HCT116 (cell line): ENCODE data around the gene POLR1D. TPM values are rescaled to one million over a fixed set of nuclear protein-coding genes. Genes with fewer than 3 reads are reported as not detected.

Experiments used
- ATAC-seq: fragments of 200-7000 bp; cut with Tn5 transposase; 2 replicates; pipeline ENCODE4 v1.9.1; 2020; ENCODE audit warnings: mild to moderate bottlenecking, moderate library complexity
- BruUV-seq: library from RNA; stranded (reverse); fragments of 400-500 nt; replicated peaks from 2 replicates; lab custom pipeline; 2021; lab: Mats Ljungman, UMichigan
- CTCF ChIA-PET: fragments of 300-600 bp; sonication (Branson Sonifier 250); formaldehyde crosslinking; loops from one replicate; lab custom pipeline; 2021; ENCODE audit warnings: antibody characterized with exemption; lab: Charles Lee
- POLR2A ChIA-PET: fragments of 300-600, 350-600 bp; sonication (Branson Sonifier 250); formaldehyde crosslinking; loops from one replicate; lab custom pipeline; 2021; ENCODE audit warnings: antibody characterized with exemption; lab: Charles Lee
- RAD21 ChIA-PET, 2 experiments: fragments of 300-600 bp; sonication (Branson Sonifier 250); formaldehyde crosslinking; loops; one replicate each; lab custom pipeline; 2023; ENCODE audit warnings: low total read pairs in 2 of 2; ENCODE audit not compliant: uncharacterized antibody in 2 of 2, unreplicated experiment in 2 of 2, low non-redundant PET in 1 of 2; lab: Charles Lee
- DNase-seq: peaks from one replicate; pipeline ENCODE4 v3.0.0-alpha.2; 2010; ENCODE audit warnings: low read depth, low spot score
- H2AFZ ChIP-seq: fragments of 200-600 bp; shearing (Covaris generic), sonication (generic); 2 replicates; pipeline ENCODE4 v1.6.1; 2017; ENCODE audit warnings: low read depth, mixed run types, mixed read lengths, antibody characterized with exemption, low read length; ENCODE audit not compliant: poor library complexity, severe bottlenecking
- H3K27ac ChIP-seq: 2 replicates; pipeline ENCODE4 v1.5.1; 2012; ENCODE audit warnings: low read depth, low read length
- H3K27me3 ChIP-seq: fragments of 200-600 bp; sonication (generic); 2 replicates; pipeline ENCODE4 v1.6.1; 2016; ENCODE audit warnings: mixed run types, low read length, mixed read lengths; ENCODE audit not compliant: insufficient read depth
- H3K36me3 ChIP-seq, 2 experiments: fragments of 200-500 bp in 1 of 2; fragments of 200-600 bp in 1 of 2; sonication (Bioruptor generic) in 1 of 2; sonication (generic) in 1 of 2; 2 replicates each; pipeline versions ENCODE4 v1.5.1 to v1.6.1; 2014 to 2016; ENCODE audit warnings: low read length in 2 of 2, inconsistent platforms in 1 of 2, mixed read lengths in 1 of 2, mixed run types in 1 of 2; ENCODE audit not compliant: insufficient read depth in 2 of 2, control insufficient read depth in 1 of 2
- H3K4me1 ChIP-seq, 2 experiments: fragments of 200-600 bp in 1 of 2; sonication (generic) in 1 of 2; 2 replicates each; pipeline versions ENCODE4 v1.5.1 to v1.6.1; 2012 to 2017; ENCODE audit warnings: low read length in 2 of 2, inconsistent platforms in 1 of 2, mild to moderate bottlenecking in 1 of 2, mixed read lengths in 1 of 2, mixed run types in 1 of 2, moderate library complexity in 1 of 2; ENCODE audit not compliant: insufficient read depth in 2 of 2, control insufficient read depth in 1 of 2
- H3K4me2 ChIP-seq: fragments of 200-600 bp; sonication (generic); 2 replicates; pipeline ENCODE4 v1.6.1; 2017; ENCODE audit warnings: mixed run types, low read length, mixed read lengths
- H3K4me3 ChIP-seq, 2 experiments: fragments of 200-600 bp in 1 of 2; sonication (generic) in 1 of 2; replicated peaks in 1 of 2; 2 replicates each; pipeline ENCODE4 v1.5.1; 2011 to 2016; ENCODE audit warnings: low read length in 2 of 2, control low read depth in 1 of 2, low read depth in 1 of 2, mild to moderate bottlenecking in 1 of 2, mixed read lengths in 1 of 2, mixed run types in 1 of 2
- H3K79me2 ChIP-seq: fragments of 200-600 bp; sonication (generic); 2 replicates; pipeline ENCODE4 v1.6.1; 2017; ENCODE audit warnings: mild to moderate bottlenecking, mixed run types, low read length, moderate library complexity, mixed read lengths; ENCODE audit not compliant: insufficient read depth
- H3K9ac ChIP-seq: fragments of 200-600 bp; sonication (generic); 2 replicates; pipeline ENCODE4 v1.6.1; 2016; ENCODE audit warnings: low read length, mixed read lengths
- H3K9me2 ChIP-seq: fragments of 200-600 bp; sonication (generic), shearing (Covaris generic); 2 replicates; pipeline ENCODE4 v1.6.1; 2017; ENCODE audit warnings: mixed run types, mild to moderate bottlenecking, moderate library complexity; ENCODE audit not compliant: insufficient read depth
- H3K9me3 ChIP-seq, 2 experiments: fragments of 200-500 bp in 1 of 2; fragments of 200-600 bp in 1 of 2; sonication (Bioruptor generic) in 1 of 2; sonication (generic) in 1 of 2; 2 replicates each; pipeline ENCODE4 v1.6.1; 2014 to 2017; ENCODE audit warnings: low read length in 2 of 2, mixed read lengths in 2 of 2, inconsistent platforms in 1 of 2, low read depth in 1 of 2, mild to moderate bottlenecking in 1 of 2, mixed run types in 1 of 2, moderate library complexity in 1 of 2; ENCODE audit not compliant: control insufficient read depth in 1 of 2, insufficient read depth in 1 of 2
- H4K20me1 ChIP-seq: fragments of 200-600 bp; sonication (generic), shearing (Covaris generic); 2 replicates; pipeline ENCODE4 v1.6.1; 2017; ENCODE audit warnings: mixed run types, mild to moderate bottlenecking, moderate library complexity; ENCODE audit not compliant: insufficient read depth
- ATF3 ChIP-seq: IDR thresholded peaks from 2 replicates; pipeline ENCODE4 v1.6.1; 2012
- CBX3 ChIP-seq: IDR thresholded peaks from 2 replicates; pipeline ENCODE4 v1.6.1; 2012; ENCODE audit warnings: low read depth
- CEBPB ChIP-seq: IDR thresholded peaks from 2 replicates; pipeline ENCODE4 v1.6.1; 2012; ENCODE audit warnings: low read depth
- CTCF ChIP-seq, 3 experiments: fragments of 200-600 bp in 1 of 3; sonication (generic) in 1 of 3; IDR thresholded peaks in 2 of 3; conservative IDR thresholded peaks in 1 of 3; 2 replicates each; pipeline ENCODE4 v1.5.1; 2012 to 2017; ENCODE audit warnings: low read depth in 2 of 3, low read length in 2 of 3, antibody characterized with exemption in 1 of 3, borderline replicate concordance in 1 of 3, control low read depth in 1 of 3, mild to moderate bottlenecking in 1 of 3, mixed read lengths in 1 of 3, mixed run types in 1 of 3, moderate library complexity in 1 of 3; ENCODE audit not compliant: insufficient read depth in 1 of 3
- EZH2 ChIP-seq: fragments of 200-600 bp; sonication (generic); IDR thresholded peaks from 2 replicates; pipeline ENCODE4 v1.6.1; 2017; ENCODE audit warnings: antibody characterized with exemption, mixed run types
- EZH2phosphoT487 ChIP-seq: fragments of 200-600 bp; IDR thresholded peaks from 2 replicates; pipeline ENCODE4 v1.6.1; 2018; ENCODE audit warnings: antibody characterized with exemption, borderline replicate concordance
- MAX ChIP-seq: IDR thresholded peaks from 2 replicates; pipeline ENCODE4 v1.6.1; 2012
- REST ChIP-seq: IDR thresholded peaks from 2 replicates; pipeline ENCODE4 v1.6.1; 2012; ENCODE audit warnings: low read depth
- SP1 ChIP-seq: IDR thresholded peaks from 2 replicates; pipeline ENCODE4 v1.6.1; 2012; ENCODE audit warnings: low read depth
- SRF ChIP-seq: IDR thresholded peaks from 2 replicates; pipeline ENCODE4 v1.6.1; 2012; ENCODE audit warnings: low read depth
- TCF7L2 ChIP-seq: IDR thresholded peaks from 2 replicates; pipeline ENCODE4 v1.7.0; 2011; ENCODE audit warnings: borderline replicate concordance, inconsistent platforms; ENCODE audit not compliant: insufficient read depth, insufficient read length; ENCODE audit errors: extremely low read depth
- YY1 ChIP-seq: IDR thresholded peaks from 2 replicates; pipeline ENCODE4 v1.6.1; 2011; ENCODE audit warnings: low read length, low read depth, moderate library complexity, mild to moderate bottlenecking; ENCODE audit not compliant: insufficient replicate concordance; ENCODE audit errors: extremely low read depth
- ZBTB33 ChIP-seq: IDR thresholded peaks from 2 replicates; pipeline ENCODE4 v1.6.1; 2011; ENCODE audit warnings: mild to moderate bottlenecking, low read length, moderate library complexity; ENCODE audit not compliant: insufficient replicate concordance; ENCODE audit errors: extremely low read depth
- intact Hi-C: fragments of 100-400 bp; cut with micrococcal nuclease; formaldehyde crosslinking; loops from 2 replicates; pipeline ENCODE4 v1.10.0; 2022
- total RNA-seq: library from RNA; stranded (reverse); gene quantifications from one replicate; pipeline ENCODE4 v1.2.1, GENCODE V29; 2021; ENCODE audit not compliant: unreplicated experiment

Gene POLR1D
- total RNA-seq, 1 experiment from 2014 or later: 184 TPM

GRCh38 chr13:27624071-27624470, 2.4 kb downstream of the POLR1D start:
- peaks cover 10 to 18% of the 10 kb centered on the region in 2 experiments for H3K4me1 ChIP-seq

More at GRCh38 chr13:27624071-27624470, 2.4 kb downstream of the POLR1D start:
- H3K4me3 ChIP-seq: no peak overlapping the region
- no peak overlapping the region for H2AFZ ChIP-seq
- ChIA-PET POLR2A (no interaction called here), CTCF (no interaction called here), RAD21 (no interaction called here)
- H4K20me1 ChIP-seq: peaks cover 11% of the 10 kb centered on the region; the same call in 1 of the 2 replicates
- TF ChIP-seq REST (no peak), YY1 (no peak), CBX3 (no peak), CEBPB (no peak), EZH2 (no peak), SP1 (no peak), SRF (no peak), ZBTB33 (no peak), MAX (no peak), ATF3 (no peak), CTCF (IDR thresholded peaks at IDR 0.05 in 2 of 3, conservative IDR thresholded peaks at IDR 0.05 in 1 of 3; ENCODE audit: borderline replicate concordance in 1 of 3, insufficient read depth in 1 of 3, low read depth in 2 of 3, low read length in 2 of 3) (no peak), EZH2phosphoT487 (no peak), TCF7L2 (no peak)
- no peak overlapping the region for H3K9ac ChIP-seq
- no TSS peak for BruUV-seq
- ATAC-seq (no peak), DNase-seq (no peak)
- no peak overlapping the region for H3K4me2 ChIP-seq
- H3K9me3 ChIP-seq: no peaks in the 10 kb centered on the region
- no peaks in the 10 kb centered on the region for H3K27me3 ChIP-seq
- H3K9me2 ChIP-seq: no peaks in the 10 kb centered on the region
- H3K27ac ChIP-seq: no peak overlapping the region
- intact Hi-C loops: loop anchor here (5.0 to 10.0 kb wide), 2 partner anchors 172 to 229 kb away; partner anchors contain the start of gene MTIF3
- H3K36me3 ChIP-seq: peaks cover 6 to 17% of the 10 kb centered on the region in 2 experiments; a peak in 3 of 4 replicates
- peaks cover 83% of the 10 kb centered on the region for H3K79me2 ChIP-seq
